HepG2 (cell line): ENCODE measurements around the gene TM4SF1. TPM values are rescaled to one million over a fixed set of nuclear protein-coding genes. Genes with fewer than 3 reads are reported as not detected.

Experiments used
- ARID3A ChIP-seq: IDR thresholded peaks from 2 replicates; pipeline ENCODE4 v1.6.1; 2012; ENCODE audit warnings: low read depth, low read length, improper control_type of control experiment
- BRCA1 ChIP-seq: sonication (generic); formaldehyde crosslinking; IDR thresholded peaks from 2 replicates; pipeline ENCODE4 v1.4.0; 2020; ENCODE audit warnings: missing genetic modification reagents
- RBM22 ChIP-seq: fragments of 200-400 bp; formaldehyde crosslinking; optimal IDR thresholded peaks from 2 replicates; pipeline ENCODE3; 2017; ENCODE audit warnings: mild to moderate bottlenecking, low read length, moderate library complexity
- SOX6 ChIP-seq, 2 experiments: fragments of 450-650 bp in 1 of 2; sonication (generic) in 1 of 2; formaldehyde crosslinking in 1 of 2; IDR thresholded peaks; 2 replicates each; pipeline versions ENCODE4 v1.4.0 to v1.6.1; 2017 to 2020; ENCODE audit warnings: antibody characterized with exemption in 1 of 2, mild to moderate bottlenecking in 1 of 2, missing genetic modification reagents in 1 of 2
- TERF1 ChIP-seq: sonication (generic); formaldehyde crosslinking; IDR thresholded peaks from 2 replicates; pipeline ENCODE4 v1.8.0; 2022; ENCODE audit warnings: mild to moderate bottlenecking, missing genetic modification reagents, moderate library complexity
- XRCC5 ChIP-seq: fragments of 200-400 bp; formaldehyde crosslinking; optimal IDR thresholded peaks from 2 replicates; pipeline ENCODE3; 2017; ENCODE audit warnings: mild to moderate bottlenecking, low read length
- ZNF142 ChIP-seq: sonication (generic); formaldehyde crosslinking; IDR thresholded peaks from 2 replicates; pipeline ENCODE4 v1.4.0; 2020; ENCODE audit warnings: missing genetic modification reagents
- ZNF432 ChIP-seq: sonication (generic); formaldehyde crosslinking; IDR thresholded peaks from 2 replicates; pipeline ENCODE4 v1.5.0; 2020; ENCODE audit warnings: missing genetic modification reagents, mild to moderate bottlenecking, borderline replicate concordance
- ZNF558 ChIP-seq: sonication (generic); formaldehyde crosslinking; IDR thresholded peaks from 2 replicates; pipeline ENCODE4 v1.9.0; 2022; ENCODE audit warnings: mild to moderate bottlenecking, missing genetic modification reagents, borderline replicate concordance
- ZNF609 ChIP-seq: sonication (generic); formaldehyde crosslinking; IDR thresholded peaks from 2 replicates; pipeline ENCODE4 v1.4.0; 2020; ENCODE audit warnings: mild to moderate bottlenecking, missing genetic modification reagents, borderline replicate concordance
- polyA plus RNA-seq, 8 experiments: library from polyadenylated mRNA; depleted of rRNA in 3 of 8; stranded (reverse) in 7 of 8; unstranded in 1 of 8; fragments of >200 nt; fragmentation: Illumina TruSeq in 4 of 8; extraction: Trizol in 4 of 8; gene quantifications; 2 replicates each; pipeline versions ENCODE4 v1.2.1 to v1.2.3, GENCODE V29; 2011 to 2016; ENCODE audit warnings: low read depth in 4 of 8, missing spikeins in 1 of 8, mixed read lengths in 1 of 8; ENCODE audit not compliant: insufficient read depth in 1 of 8
- total RNA-seq, 5 experiments: library from RNA; depleted of rRNA; stranded (reverse); fragments of >200 nt; fragmentation: Illumina TruSeq; extraction: Trizol; gene quantifications; 2 replicates each; pipeline ENCODE4 v1.2.3, GENCODE V29; 2016; ENCODE audit warnings: low read depth in 1 of 5

The TM4SF1 gene
- total and polyA plus RNA-seq, 2 of the 13 experiments (the other 11 are each of a cell fraction or from before 2014, with no cell fraction given) = 431 to 1,359 TPM

- TF ChIP-seq ZNF142 (no peak), TERF1 (no peak), XRCC5 (no peak), BRCA1 (CRISPR knock-in tag) (no peak), ARID3A (peak; percentile 99), RBM22 (no peak), SOX6 (IDR thresholded peaks at IDR 0.05) (no peak), SOX6 (CRISPR knock-in tag; IDR thresholded peaks at IDR 0.05) (peak; percentile 92), ZNF432 (CRISPR knock-in tag) (no peak), ZNF609 (CRISPR knock-in tag) (peak; percentile 96), ZNF558 (CRISPR knock-in tag) (no peak)
Measured at GRCh38 chr3:149401212-149401925, 23.9 kb upstream of the TM4SF1 start (continued).
